Measurements from ENCODE around the gene SH2B3. TPM values are rescaled to one million over a fixed set of nuclear protein-coding genes. Genes with fewer than 3 reads are reported as not detected.

The SH2B3 gene
- total RNA-seq, 1 donor from 2014 or later = 36.4 TPM

DNA sequence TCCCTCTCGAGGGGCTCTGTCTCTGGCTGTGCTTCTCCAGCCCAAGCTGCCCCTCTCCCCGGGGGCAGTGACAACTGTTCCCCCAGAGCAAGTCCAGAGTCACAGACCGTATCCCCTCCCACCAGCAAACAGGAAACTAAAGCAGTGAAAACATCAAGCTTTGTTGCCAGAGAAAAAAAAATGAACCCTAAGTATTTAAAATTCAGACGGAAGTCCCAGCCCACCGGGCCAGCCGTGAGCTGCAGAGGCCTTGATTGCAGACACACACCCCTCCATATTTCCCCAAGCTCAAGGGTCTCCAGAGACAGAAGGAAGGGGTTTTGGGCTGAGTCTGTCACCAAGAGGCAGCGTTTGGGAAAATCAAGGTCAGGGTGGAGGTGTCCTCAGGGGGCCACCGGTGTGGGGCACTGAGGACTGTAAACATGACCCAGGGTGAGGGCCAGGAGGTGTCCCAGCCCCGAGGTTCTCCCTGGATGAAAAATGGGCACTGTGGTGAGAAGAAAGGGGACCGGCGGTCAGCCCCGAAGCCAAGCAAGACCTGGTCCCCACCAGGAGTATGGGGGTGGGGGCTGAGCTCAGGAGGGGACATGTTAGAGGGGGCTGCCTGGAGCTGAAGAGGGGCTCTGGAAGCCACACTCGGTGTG is 44.5 kb upstream of the SH2B3 start:
- Mint-ChIP-seq H3K4me1 (ENCODE audit: unreplicated experiment) (peaks cover 9% of the 10 kb centered on the region), H3K27ac (ENCODE audit: unreplicated experiment) (no peak overlapping the region), H3K4me3 (ENCODE audit: unreplicated experiment) (no peak overlapping the region), H3K9me3 (ENCODE audit: unreplicated experiment) (no peaks in the 10 kb centered on the region), H3K27me3 (ENCODE audit: unreplicated experiment) (no peaks in the 10 kb centered on the region), H3K36me3 (ENCODE audit: unreplicated experiment) (peaks cover 10% of the 10 kb centered on the region)
- DNase-seq (ENCODE audit: extremely low spot score, unreplicated experiment) = no peak
- no peak for TF ChIP-seq CTCF (IDR thresholded peaks at IDR 0.05)

- DNase-seq (ENCODE audit: extremely low spot score, unreplicated experiment) = no peak
- peaks cover 12% of the 10 kb centered on the region for H3K36me3 Mint-ChIP-seq (ENCODE audit: unreplicated experiment)
- peaks cover 13% of the 10 kb centered on the region for H3K4me1 Mint-ChIP-seq (ENCODE audit: unreplicated experiment)
- no peaks in the 10 kb centered on the region for H3K27me3 Mint-ChIP-seq (ENCODE audit: unreplicated experiment)
- H3K4me3 Mint-ChIP-seq (ENCODE audit: unreplicated experiment) = no peak overlapping the region
- no peak overlapping the region for H3K27ac Mint-ChIP-seq (ENCODE audit: unreplicated experiment)
- no peak for TF ChIP-seq CTCF (IDR thresholded peaks at IDR 0.05)
- no peaks in the 10 kb centered on the region for H3K9me3 Mint-ChIP-seq (ENCODE audit: unreplicated experiment)
Observed at GRCh38 chr12:111361717-111362576, 43.8 kb upstream of the SH2B3 start.

DNA sequence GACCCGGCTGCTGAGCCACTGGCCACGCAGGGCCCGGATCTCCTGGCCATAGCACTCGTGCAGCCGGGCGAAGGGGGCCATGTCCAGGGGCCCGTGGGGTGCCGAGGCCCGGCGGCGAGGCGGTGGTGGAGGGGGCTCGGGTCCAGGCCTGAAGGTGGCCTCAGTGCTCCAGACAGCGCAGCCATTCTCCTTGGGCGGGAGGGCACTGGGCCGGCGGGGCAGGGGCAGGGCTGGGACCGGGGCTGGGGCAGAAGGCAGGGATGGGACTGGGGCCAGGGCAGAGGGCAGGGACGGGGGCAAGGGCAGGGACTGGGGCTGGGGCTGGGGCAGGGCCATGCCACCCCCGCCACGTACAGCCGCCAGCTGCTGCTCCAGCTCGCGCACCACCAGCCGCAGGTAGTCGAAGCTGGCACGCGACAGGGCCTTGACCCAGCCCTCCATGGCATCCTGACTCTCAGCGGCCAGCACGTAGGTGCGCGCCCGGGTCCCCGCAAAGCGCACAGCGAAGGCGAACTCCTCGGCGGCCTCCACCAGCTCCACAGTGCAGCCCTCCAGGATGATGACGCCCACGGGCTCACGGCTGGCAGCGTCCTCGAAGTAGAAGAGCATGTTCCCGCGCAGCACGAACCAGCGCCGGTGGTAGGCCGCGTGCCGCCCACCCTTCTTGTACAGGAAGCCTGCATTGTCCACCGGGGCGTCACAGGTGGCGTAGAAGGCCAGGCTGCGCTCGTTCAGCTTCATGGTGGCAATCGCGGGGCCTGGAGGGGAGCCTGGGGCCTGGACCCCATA is 42.8 kb upstream of the SH2B3 start:
- no peak overlapping the region for H3K4me3 Mint-ChIP-seq (ENCODE audit: unreplicated experiment)
- H3K36me3 Mint-ChIP-seq (ENCODE audit: unreplicated experiment) = peaks cover 12% of the 10 kb centered on the region
- H3K27me3 Mint-ChIP-seq (ENCODE audit: unreplicated experiment) = no peaks in the 10 kb centered on the region

DNA sequence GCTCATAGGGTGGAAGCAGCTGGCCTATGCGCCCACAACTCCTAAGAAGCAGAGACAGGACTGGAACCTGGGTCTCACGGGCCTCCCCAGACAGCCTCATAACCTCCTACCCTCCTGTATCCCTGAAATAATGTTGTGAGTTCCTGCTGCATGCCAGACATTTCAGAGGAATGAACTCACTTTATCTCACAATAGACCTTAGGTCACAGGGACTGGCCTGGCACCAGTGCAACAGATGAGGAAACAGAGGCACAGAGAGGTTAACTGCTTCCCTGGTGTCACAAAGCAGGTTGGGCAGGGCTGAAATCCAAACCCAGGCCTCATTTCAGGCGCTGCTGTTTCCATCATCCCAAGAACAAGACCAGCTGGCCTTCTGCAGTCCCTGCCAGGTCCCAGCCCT is 42.1 kb upstream of the SH2B3 start:
- H3K36me3 Mint-ChIP-seq (ENCODE audit: unreplicated experiment) = peaks cover 12% of the 10 kb centered on the region
- TF ChIP-seq CTCF (IDR thresholded peaks at IDR 0.05) = no peak
- no peak overlapping the region for H3K27ac Mint-ChIP-seq (ENCODE audit: unreplicated experiment)
- H3K27me3 Mint-ChIP-seq (ENCODE audit: unreplicated experiment) = no peaks in the 10 kb centered on the region
- no peak for DNase-seq (ENCODE audit: extremely low spot score, unreplicated experiment)
- no peaks in the 10 kb centered on the region for H3K9me3 Mint-ChIP-seq (ENCODE audit: unreplicated experiment)
- peaks cover 26% of the 10 kb centered on the region for H3K4me1 Mint-ChIP-seq (ENCODE audit: unreplicated experiment)
- no peak overlapping the region for H3K4me3 Mint-ChIP-seq (ENCODE audit: unreplicated experiment)

More for the DNA sequence above, 42.8 kb upstream of the SH2B3 start:
- no peak for TF ChIP-seq CTCF (IDR thresholded peaks at IDR 0.05)
- H3K9me3 Mint-ChIP-seq (ENCODE audit: unreplicated experiment) = no peaks in the 10 kb centered on the region
- no peak overlapping the region for H3K27ac Mint-ChIP-seq (ENCODE audit: unreplicated experiment)
- peaks cover 22% of the 10 kb centered on the region for H3K4me1 Mint-ChIP-seq (ENCODE audit: unreplicated experiment)
- DNase-seq (ENCODE audit: extremely low spot score, unreplicated experiment) = no peak
